IMR-90 (cell line): Measurements from ENCODE around the gene SLC6A15.

ENCODE experiments used
- BHLHE40 ChIP-seq: fragments of 150-350 bp; IDR thresholded peaks from 2 replicates; pipeline ENCODE4 v1.6.1; 2016; ENCODE audit warnings: mild to moderate bottlenecking, low read depth, low read length
- CEBPB ChIP-seq: IDR thresholded peaks from 2 replicates; pipeline ENCODE4 v1.6.1; 2012; ENCODE audit warnings: low read depth, low read length, improper control_type of control experiment
- CTCF ChIP-seq: conservative IDR thresholded peaks from 2 replicates; pipeline ENCODE4 v1.5.1; 2012; ENCODE audit warnings: mild to moderate bottlenecking, low read depth, low read length, improper control_type of control experiment
- ELK1 ChIP-seq: fragments of 150-350 bp; IDR thresholded peaks from 2 replicates; pipeline ENCODE4 v1.6.1; 2016; ENCODE audit warnings: low read depth, mild to moderate bottlenecking, low read length, moderate library complexity, borderline replicate concordance
- FOS ChIP-seq: fragments of 150-350 bp; IDR thresholded peaks from 2 replicates; pipeline ENCODE4 v1.6.1; 2016; ENCODE audit warnings: low read depth, low read length
- MAFK ChIP-seq: IDR thresholded peaks from 2 replicates; pipeline ENCODE4 v1.6.1; 2012; ENCODE audit warnings: low read depth, low read length, improper control_type of control experiment
- MXI1 ChIP-seq: IDR thresholded peaks from 2 replicates; pipeline ENCODE4 v1.6.1; 2012; ENCODE audit warnings: low read depth, mild to moderate bottlenecking, low read length, moderate library complexity, borderline replicate concordance
- POLR2A ChIP-seq: IDR thresholded peaks from 2 replicates; pipeline ENCODE4 v1.6.1; 2012; ENCODE audit warnings: mild to moderate bottlenecking, low read depth, low read length
- RAD21 ChIP-seq: IDR thresholded peaks from 2 replicates; pipeline ENCODE4 v1.6.1; 2012; ENCODE audit warnings: low read length, improper control_type of control experiment
- RFX5 ChIP-seq: IDR thresholded peaks from 2 replicates; pipeline ENCODE4 v1.8.0; 2012; ENCODE audit warnings: low read depth, mild to moderate bottlenecking, low read length, moderate library complexity
- SMC3 ChIP-seq: fragments of 150-350 bp; IDR thresholded peaks from 2 replicates; pipeline ENCODE4 v1.6.1; 2016; ENCODE audit warnings: low read depth, mild to moderate bottlenecking, antibody characterized with exemption, low read length, moderate library complexity
- USF2 ChIP-seq: fragments of 150-350 bp; IDR thresholded peaks from 2 replicates; pipeline ENCODE4 v1.6.1; 2017; ENCODE audit warnings: mild to moderate bottlenecking, antibody characterized with exemption, low read length, low read depth

- no peak for TF ChIP-seq CTCF
- TF ChIP-seq POLR2A, result no peak
- no peak for TF ChIP-seq BHLHE40
- no peak for TF ChIP-seq RFX5
- no peak for TF ChIP-seq FOS
- no peak for TF ChIP-seq CEBPB
- no peak for TF ChIP-seq MXI1
- no peak for TF ChIP-seq MAFK
- TF ChIP-seq USF2, result no peak
- TF ChIP-seq RAD21, result no peak
- no peak for TF ChIP-seq SMC3
- TF ChIP-seq ELK1, result no peak
These were observed 16.9 kb upstream of the SLC6A15 start for GRCh38 chr12:84929501-84929900.
